ENCODE results near the gene NPC1.
"Not testable (repeated sequence)": the region's sequence is repeated elsewhere in the genome, so short reads cannot be mapped to it uniquely, and the experiment has no call there.

The NPC1 gene

GRCh38 chr18:23515911-23516546, 70.3 kb downstream of the NPC1 start:
- DNase-seq, result peak; percentile 10

GRCh38 chr18:23512641-23513040, 73.7 kb downstream of the NPC1 start:
- DNase-seq, result no peak

GRCh38 chr18:23512216-23512615, 74.1 kb downstream of the NPC1 start:
- not testable (repeated sequence) for DNase-seq

GRCh38 chr18:23510923-23511322, 75.4 kb downstream of the NPC1 start:
- not testable (repeated sequence) for DNase-seq

GRCh38 chr18:23506393-23506792, 79.9 kb downstream of the NPC1 start:
- DNase-seq, result no peak

- DNase-seq, result no peak
Measured at GRCh38 chr18:23504720-23505119, 81.6 kb downstream of the NPC1 start.

GRCh38 chr18:23503963-23504344, 82.4 kb downstream of the NPC1 start:
- no peak for DNase-seq

GRCh38 chr18:23503038-23503962, 83.0 kb downstream of the NPC1 start, which contains the start of gene RMC1:
RMC1 (plus strand) TSS chr18:23503511; CDS start chr18:23503619, 108 bp downstream.
- DNase-seq, result peak; percentile 75

- DNase-seq, result no peak
Measured at GRCh38 chr18:23502516-23503037, 83.7 kb downstream of the NPC1 start.

- no peak for DNase-seq
Measured at GRCh38 chr18:23501626-23502025, 84.7 kb downstream of the NPC1 start.

GRCh38 chr18:23499291-23499781, 87.0 kb downstream of the NPC1 start:
- no peak for DNase-seq

- peak; percentile 20 for DNase-seq
Measured at GRCh38 chr18:23498877-23499276, 87.4 kb downstream of the NPC1 start.

GRCh38 chr18:23498117-23498516, 88.2 kb downstream of the NPC1 start:
- no peak for DNase-seq

- peak; percentile 64 for DNase-seq
Measured at GRCh38 chr18:23495723-23496440, 90.4 kb downstream of the NPC1 start.

GRCh38 chr18:23494992-23495391, 91.3 kb downstream of the NPC1 start:
- no peak for DNase-seq

- DNase-seq, result no peak
Measured at GRCh38 chr18:23493654-23494053, 92.7 kb downstream of the NPC1 start.

- DNase-seq, result not testable (repeated sequence)
Measured at GRCh38 chr18:23489586-23489985, 96.7 kb downstream of the NPC1 start.

- DNase-seq, result no peak
Measured at GRCh38 chr18:23487738-23488570, 98.4 kb downstream of the NPC1 start.

GRCh38 chr18:23485386-23485785, 100.9 kb downstream of the NPC1 start:
- no peak for DNase-seq

GRCh38 chr18:23484561-23485182, 101.6 kb downstream of the NPC1 start:
- DNase-seq, result no peak
